Measurements from ENCODE around the gene LAMA1.

The LAMA1 gene

DNA sequence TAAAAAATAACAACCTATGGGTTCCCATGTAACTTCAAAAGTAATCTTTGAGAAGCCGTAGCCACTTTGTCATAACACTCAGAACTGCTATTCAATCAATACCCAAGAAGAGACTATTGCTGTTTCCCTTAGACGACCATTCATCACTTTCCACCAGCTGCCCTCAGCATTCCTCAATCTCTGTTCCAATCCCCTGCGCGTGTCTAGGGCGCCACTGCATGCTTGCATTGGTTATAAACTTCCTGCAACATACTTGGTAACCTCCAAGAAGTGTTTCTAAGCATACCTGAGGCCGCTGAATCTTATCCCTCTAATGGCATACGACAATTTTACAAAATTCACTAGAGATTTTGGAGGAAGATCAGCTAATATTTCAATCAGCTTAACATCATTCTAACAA is 134.2 kb downstream of the LAMA1 start:
- DNase-seq (ENCODE audit: low read depth in 2 of 2), result no peak

DNA sequence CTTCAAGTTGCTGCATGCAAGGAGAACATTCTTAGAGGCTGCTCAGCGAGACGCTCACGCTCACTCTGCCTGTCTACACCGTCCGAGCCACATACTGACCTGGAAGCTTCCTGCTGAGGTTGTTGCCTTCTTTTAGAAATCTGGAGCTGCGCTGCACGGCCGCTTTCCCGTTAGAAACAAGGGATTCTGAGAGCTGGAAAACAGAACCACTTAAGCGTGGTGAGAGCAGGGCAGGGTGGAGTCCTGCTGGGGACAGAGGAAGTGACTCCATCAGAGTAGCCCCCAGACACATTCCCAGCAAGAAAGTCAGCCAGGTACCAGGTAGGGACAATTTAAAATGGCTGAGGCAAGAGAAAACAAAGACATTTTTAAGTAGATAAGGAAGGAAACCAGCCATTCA is 135.2 kb downstream of the LAMA1 start:
- no peak for DNase-seq (ENCODE audit: low read depth in 2 of 2)

DNA sequence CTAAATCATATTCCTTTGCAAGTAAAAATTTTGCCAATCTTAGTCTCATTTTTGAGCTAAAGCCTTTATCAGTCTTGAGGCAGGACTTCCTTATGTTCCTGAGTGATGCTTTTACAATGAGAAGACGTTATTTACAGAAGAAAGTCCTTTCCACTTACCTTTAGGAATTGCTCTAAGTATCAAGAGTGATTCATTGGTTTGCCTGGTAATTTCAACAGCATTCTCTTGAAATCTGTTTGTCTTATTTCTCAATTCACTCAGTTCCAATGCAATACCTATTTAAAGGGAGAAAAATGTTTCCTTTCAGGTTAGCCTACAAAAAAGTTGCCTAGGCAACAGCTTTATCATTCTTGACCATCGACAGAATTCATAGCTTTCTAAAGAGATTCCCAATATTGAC is 137.2 kb downstream of the LAMA1 start:
- no peak for DNase-seq (ENCODE audit: low read depth in 2 of 2)

DNA sequence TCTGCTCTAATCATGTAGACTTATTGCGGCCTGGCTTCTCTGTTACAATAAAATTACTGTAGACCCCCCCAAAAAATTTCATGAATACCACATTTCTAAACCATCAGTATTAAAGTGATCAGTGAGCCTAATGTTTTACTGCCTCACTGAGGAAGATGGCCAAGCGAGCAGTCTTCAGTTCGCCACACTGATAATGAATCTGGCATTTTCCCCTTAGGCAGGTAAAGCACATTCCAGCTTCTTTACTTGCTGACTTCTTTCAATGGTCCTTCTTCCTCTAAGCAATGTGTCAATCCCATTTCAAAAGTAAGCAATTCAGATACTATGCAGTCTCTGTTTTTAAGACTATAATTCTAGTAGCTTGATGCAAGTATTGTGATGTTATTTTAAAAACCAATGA is 137.6 kb downstream of the LAMA1 start:
- DNase-seq (ENCODE audit: low read depth in 2 of 2), result no peak

DNA sequence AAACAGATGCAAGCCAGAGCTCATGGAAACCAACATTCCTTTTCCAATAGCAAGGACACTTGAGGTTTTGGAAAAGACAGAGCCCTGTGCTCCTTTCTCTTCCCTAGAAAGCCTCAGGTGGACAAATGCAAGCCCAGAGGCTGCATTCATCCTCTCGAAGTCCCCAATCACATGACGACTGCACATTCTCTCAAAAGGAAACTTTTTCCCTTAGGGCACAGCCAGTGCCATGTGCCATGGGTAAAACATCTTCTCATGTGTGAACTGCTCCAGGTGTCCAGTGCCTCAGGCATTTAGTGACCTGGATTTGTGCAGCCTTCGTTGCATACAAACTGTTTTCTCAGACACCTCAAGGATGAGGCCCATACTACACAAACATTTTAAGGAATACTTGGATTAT is 140.7 kb downstream of the LAMA1 start:
- no peak for DNase-seq (ENCODE audit: low read depth in 2 of 2)

DNA sequence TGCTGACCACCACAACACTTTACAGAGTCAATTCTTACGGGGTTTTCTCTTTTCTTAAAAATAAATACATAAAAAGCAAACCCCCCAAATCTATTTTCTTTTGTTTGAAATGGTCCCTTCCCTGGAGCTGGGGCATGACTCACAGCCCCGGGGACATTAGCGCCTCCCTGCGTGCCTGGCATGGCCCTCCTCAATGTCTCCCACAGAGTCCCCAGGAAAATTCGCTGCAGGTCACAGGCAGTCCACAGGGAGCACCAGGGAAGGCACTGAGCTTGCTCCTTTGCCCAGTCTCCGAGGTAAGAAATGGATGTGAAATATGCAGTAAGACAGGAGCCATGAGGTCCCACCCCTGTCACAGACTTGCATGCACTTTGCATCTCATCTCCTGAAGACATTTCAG is 142.5 kb downstream of the LAMA1 start:
- no peak for DNase-seq (ENCODE audit: low read depth in 2 of 2)

DNA sequence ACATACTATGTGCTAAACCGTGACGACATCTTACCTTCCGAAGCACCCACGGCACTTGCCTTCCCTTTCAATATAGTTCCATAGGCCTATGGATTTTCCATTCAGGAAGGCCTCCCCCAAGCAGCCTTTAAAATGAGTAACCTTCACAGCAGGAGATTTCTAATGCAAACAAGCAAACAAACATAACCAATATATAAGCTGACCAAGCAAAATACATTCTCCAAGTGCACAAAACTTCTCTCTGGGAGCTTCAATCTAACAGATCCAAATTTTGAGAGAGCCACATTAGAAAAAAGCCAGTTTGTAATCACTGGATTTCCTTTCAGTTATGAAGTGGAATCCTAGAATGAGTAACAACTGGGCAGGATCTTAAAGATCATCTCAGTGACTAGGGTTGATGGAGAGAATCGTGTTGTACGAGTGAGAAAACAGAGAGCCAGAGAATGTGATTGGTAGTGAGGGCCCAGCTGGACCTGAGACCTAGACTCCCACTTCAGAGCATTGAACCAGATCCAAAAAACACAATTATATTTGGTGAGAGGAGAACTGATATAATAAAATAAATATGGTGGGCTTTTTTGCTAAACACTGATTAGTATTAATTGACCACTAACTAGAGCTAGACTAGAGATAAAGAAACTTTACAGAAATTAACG is 145.6 kb downstream of the LAMA1 start:
- DNase-seq (ENCODE audit: low read depth in 2 of 2), result no peak

DNA sequence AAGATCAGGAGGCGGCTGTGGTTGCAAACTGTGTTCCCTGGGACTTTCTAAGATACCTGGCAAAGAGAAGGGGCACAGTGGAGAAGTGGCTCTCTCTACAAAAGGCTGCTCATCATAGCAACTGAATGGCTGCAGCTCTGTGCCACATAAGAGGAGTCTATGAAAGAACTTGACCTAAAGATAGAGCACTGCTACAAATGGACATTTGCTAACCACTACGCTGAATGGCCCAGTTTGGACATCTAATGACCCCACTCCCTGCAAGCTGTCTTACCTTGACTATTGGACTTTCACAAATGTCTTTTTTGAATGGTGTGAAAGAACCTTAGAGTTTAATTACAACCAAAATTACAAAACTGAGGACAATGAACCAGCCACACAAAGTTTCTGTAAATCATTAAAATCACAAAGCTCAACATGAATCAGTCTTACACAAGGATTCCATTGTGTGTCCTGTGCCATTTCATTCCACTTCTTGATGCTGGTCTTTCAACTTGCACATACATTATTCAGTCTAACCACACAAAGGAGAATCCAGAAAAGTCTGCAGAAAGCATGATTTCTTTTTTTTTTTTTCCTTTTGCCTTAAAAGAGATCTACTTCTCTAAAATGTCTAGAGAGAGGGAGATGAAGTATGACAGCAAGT is 154.0 kb downstream of the LAMA1 start:
- no peak for DNase-seq (ENCODE audit: low read depth in 2 of 2)

DNA sequence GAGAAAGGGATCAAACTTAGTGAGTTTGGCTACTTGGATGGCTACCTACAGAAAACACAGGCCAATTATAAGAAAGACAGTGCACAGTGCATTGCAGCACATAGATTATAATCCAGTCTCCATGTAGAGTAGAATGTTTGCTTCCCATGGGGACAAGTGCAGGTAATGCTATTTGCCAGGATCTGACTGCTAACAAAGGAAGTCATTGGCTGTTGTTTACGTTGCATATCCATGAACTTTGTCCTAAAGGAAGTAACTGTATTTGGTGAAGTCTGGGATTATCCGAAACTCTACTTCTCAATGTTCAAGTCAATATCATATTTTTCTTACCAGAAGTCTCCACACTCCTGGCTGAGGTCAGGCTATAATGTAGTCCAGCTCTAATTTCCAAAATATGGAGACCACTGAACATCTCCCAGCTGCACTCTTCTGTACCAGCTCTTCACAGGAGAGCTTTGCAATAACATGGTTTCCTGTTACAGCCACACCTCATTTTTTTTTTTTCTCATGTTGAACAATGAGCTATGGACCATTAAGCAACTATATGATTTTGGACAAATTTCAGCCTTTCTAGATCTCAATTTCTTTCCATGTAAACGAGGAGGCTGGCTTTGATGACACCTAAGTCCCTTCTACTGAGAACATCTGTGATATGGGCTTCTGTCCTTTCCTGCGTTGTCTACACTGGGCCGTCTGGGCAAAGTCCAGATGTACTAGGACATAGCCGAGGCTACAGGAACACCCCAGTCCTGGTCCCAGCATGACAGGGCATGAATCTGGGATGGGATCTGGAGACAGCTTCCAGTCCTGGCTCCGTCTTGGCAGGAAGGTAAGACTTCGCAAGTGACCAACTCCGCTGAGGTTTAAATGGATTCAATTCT is 154.8 kb downstream of the LAMA1 start:
- no peak for DNase-seq (ENCODE audit: low read depth in 2 of 2)

DNA sequence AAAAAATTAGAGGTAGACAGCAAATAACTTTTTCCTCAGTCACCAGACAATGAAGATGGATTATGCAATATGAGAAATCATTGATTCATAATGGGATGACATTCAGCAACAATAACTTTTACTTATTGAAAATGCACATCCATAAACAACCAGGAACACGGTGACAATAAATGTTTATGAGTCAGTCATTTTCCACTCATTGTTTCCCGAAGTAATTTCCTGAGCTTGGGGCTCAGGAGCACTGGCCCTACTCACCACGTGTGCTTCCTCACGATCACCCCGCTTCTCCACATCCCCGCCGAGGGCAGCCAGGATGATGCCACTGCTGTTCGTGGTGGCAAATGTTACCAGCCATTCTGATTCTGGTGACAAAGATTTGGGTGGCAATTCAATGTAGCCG is 156.3 kb downstream of the LAMA1 start:
- DNase-seq (ENCODE audit: low read depth in 2 of 2), result no peak

DNA sequence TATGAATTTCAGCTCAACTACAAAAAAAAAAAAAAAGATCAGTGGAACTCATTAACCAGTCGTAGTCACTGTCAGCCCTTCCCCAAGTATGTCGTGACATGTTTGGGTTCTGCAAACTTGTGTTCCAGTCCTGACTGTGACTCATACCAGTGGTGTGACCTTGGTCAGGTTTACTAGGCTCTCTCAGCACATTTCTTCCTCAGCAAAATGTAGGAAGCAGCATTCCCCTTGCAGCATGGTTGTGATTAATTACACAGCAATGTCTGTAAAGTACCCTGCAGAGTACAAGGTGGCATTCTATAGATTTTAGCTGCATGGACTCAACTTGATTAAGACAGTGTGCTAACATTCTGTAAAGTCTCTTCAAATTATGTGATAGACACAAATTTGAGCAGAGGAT is 156.9 kb downstream of the LAMA1 start:
- DNase-seq (ENCODE audit: low read depth in 2 of 2), result peak; percentile 14 to 37

DNA sequence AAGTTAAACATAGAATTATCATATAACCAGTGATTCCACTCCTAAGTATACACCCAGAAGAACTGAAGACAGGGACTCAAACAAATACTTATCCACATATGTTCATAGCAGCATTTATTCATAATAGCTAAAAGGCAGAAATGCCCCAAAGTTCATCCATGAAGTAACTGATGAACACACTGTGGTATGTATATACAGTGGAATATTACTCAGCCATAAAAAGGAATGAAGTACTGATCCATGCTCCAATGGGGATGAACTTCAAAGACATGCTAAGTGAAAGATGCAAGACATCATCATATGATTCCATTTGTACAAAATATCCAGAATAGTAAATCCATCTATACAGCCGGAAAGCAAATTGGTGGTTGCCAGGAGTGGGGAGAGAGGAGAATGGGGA is 157.5 kb downstream of the LAMA1 start:
- DNase-seq (ENCODE audit: low read depth in 2 of 2), result no peak

DNA sequence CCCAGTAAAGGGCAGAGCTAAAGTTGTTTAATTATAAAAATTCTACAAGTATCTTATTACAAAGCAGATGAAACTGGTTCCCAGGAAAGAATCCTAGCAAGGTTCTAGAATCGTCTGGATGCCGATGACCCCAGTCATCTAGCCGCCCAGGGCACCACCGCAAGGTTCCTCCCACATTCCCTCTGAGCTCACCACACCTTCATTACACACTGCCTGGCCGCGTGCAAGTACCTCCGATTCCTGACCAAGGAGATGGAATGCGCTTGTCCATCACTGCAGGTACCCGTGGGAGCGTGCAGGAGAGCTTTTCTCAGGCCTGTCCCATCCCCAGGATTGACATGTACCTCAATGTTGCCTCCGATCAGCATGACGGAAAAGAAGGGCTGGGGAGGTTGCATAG is 158.5 kb downstream of the LAMA1 start:
- no peak for DNase-seq (ENCODE audit: low read depth in 2 of 2)

DNA sequence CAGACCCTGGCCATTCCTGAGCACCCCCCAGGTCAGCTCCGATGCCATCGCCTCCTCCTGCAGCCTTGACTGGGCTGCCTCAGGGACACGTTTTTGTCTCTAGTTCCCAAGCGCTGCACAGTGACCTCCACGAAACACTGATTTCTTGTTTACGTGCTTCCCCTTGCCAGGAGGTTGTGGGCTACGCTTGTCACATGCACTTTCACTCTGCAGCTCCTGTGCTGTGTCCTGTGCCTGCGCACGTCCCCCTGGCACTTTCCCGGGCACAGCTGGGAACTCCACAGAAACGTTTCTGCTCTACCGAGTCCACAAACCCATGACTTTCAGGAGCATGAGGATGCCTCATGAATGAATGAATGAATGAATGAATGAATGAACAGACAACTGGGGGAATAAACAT is 160.6 kb downstream of the LAMA1 start:
- no peak for DNase-seq (ENCODE audit: low read depth in 2 of 2)

DNA sequence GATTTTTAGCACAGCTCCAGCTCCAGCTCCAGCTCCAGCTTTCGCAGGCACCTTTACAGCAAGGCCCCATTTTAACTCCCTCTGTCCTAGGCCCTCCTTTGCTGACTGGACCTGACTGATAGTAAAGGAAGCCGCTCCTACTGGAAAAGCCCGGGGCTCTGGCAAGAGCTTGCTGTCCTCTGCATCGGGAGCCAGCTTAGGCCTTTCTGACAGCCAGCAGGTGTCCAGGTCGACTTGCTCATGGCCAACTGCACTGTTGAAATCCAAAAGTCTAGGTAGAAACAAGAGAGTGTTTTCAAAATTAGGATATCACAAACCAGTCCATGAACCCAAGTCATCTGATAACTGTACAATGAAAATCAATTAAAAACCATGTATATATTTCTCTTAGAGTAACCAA is 161.1 kb downstream of the LAMA1 start:
- DNase-seq (ENCODE audit: low read depth in 2 of 2), result no peak

DNA sequence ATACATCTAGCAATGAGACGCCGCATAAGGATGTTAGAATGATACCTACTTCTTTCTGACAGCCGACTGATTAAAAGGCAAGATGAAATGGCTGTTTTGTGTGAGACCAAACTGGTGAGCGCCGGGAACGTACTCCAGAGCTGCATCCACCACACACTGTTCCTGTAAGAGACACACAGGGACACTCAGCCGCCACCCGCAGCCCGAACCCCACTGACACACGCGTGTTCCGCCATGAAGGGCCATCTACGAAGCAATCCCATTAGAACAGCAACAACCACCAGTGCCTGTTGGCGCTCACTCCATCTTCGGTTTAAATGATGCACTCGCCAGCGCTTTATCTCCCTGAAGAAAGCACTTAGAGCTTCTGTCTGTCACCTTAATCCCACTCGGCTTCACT is 162.3 kb downstream of the LAMA1 start:
- DNase-seq (ENCODE audit: low read depth in 2 of 2), result no peak

DNA sequence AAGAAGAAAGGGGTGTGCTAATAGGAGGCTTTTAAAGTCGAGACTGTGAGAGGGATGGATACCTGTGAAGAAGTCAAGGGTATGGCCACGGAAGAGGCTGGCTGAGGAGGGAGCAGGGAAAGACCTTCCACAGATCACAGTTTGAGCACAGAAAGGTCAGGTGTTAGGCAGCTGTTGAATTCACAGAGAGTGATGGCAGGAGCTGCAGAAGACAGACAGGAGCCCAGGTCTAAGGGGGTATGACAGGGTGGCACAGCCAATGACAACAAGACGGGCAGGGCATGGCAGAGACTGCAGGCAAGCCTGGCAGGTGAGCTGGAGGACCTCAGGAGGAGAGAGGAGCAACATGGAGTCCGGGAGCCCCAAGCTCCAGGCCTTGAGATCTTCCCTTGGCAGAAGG is 163.1 kb downstream of the LAMA1 start:
- no peak for DNase-seq (ENCODE audit: low read depth in 2 of 2)

DNA sequence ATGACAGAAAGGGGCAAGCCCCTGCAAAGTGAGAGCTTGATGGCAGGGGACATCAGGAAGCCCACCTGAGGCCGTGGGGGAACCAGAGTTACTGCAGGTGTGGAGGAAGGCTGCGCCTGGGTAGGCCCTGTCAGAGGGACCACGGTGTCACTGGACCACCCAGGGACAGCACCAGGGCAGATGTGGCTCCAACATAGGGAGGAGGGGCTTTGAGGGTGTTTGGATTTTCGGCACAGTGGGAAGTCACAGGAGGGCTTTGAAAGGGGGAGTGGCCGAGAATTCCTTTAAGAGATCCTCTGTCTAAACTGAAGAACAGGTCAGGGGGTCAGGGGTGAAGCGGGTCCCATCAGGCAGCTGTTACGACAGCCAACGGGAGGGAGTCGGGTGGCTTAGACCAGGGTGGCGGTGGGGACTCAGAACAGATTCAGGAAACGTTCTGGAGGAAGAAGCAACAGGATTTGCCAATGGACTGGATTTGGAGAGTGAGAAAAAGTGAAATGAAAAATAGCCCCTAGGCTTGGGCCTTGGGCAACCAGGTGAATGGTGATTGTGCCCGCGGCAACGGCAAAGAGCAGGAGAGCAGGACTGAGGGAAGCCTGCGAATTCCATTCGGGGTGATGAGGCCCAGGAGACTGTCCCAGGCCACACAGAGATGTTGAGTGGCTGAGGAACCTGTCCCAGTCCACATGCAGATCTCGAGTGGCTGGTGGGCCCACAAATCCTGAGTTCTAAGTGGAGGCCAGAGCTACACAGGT is 166.1 kb downstream of the LAMA1 start:
- no peak for DNase-seq (ENCODE audit: low read depth in 2 of 2)

DNA sequence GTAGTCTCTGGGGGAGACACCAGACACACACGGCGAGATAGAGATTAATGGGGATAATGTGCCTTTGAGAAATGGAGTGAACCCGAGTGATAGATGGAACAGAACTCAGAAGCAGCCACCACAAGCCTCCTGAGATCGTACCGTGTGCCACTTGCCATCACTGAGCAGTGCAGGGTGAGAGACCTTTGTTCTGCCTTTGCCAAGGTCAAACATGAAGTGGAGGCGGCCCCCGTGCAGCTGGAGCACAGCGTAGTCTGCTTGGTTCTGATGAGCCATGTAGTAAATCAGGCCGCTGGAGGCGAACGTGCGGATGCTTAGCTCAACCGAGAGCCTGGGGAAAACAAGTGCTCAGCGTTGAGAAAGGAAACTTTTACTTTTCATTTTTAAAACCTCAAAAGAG is 167.0 kb downstream of the LAMA1 start:
- DNase-seq (ENCODE audit: low read depth in 2 of 2), result no peak

DNA sequence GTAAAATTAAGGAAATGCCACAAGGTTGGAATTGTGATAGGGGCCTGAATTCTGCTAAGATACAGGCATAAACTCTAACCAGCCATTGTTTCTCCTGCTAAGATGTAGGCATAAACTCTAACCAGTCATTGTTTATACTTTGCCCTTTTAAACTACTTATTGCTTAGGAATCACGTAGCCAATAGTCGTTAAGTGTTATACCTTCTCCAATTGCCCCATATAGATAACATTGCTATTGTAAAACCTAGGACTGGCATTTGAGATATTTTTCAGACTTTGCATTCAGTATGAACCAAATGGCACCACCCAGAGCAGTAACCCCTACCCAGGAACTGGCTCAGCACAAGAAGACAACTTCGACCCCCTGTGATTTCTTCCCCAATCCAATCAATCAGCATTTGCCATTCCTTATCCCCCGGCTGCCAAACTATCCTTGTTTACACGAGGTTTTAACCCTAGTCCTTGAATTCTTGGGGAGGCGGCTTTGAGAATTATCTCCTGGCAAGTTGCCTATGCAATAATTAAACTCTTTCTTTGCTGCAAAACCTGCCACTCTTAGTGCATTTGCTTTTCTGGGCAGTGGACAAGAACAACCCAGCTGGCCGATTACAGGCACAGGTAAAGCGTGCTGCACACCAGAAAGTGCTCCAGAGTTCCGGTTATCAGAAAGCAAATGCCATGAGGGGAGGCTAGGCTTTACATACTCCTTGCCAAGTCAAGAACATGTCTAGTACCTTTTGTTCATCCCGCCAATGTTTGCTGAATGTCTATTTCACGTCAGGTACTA is 167.6 kb downstream of the LAMA1 start:
- DNase-seq (ENCODE audit: low read depth in 2 of 2), result no peak

DNA sequence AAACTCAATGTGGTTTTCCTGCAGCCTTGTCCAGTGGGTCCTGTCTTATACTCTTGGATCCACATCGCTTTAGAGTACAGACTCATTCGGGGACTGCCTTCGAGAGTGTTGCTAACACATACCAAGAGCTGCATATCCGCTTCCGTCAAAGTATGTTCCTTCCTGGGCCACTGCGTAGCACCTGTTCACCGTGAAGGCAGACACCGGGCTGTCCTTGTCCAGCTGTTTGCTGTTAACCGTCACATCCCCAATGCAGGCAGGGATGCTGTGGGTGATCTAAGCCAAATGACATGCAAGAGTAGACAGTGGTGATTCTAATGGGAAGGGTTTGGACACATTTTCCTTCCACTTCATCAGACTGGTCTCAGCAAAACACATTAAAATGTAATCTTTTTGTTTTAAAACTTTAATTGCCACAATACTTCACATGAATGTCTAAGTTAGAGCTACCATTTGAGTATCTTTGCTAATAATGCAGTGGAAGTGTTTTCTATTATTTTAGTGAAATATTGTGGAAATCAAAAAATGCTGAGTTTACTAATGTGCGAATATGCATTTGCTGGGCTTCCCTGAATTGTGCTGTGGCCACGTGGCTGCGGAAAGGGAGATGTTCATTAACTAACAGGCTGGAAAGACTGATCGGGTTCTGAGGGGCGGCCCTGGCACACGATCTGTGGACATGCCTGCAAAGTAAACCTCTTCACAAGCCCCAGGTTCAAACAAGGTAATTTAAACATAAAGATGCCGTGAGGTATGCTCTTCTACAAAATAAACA is 169.1 kb downstream of the LAMA1 start:
- DNase-seq (ENCODE audit: low read depth in 2 of 2), result no peak
